Gastroesophageal sphincter (tissue), 4 donors: ENCODE measurements around the gene RIPOR3. TPM values are rescaled to one million over a fixed set of nuclear protein-coding genes. Genes with fewer than 3 reads are reported as not detected.
"Not testable (repeated sequence)": the region's sequence is repeated elsewhere in the genome, so short reads cannot be mapped to it uniquely, and the experiment has no call there.

ENCODE experiments used
- ATAC-seq: fragments of 150-250 bp; one replicate; pipeline ENCODE4 v1.9.1; 2016; ENCODE audit warnings: mild to moderate bottlenecking, moderate library complexity
- H3K27ac ChIP-seq, 4 donors: fragments of 200-600 bp; sonication (generic) in 3 of 4; 1 replicate in 3 of 4; 2 replicates in 1 of 4; pipeline ENCODE4 v1.5.1; 2016 to 2019
- H3K27me3 ChIP-seq: fragments of 200-600 bp; sonication (generic); one replicate; pipeline ENCODE4 v1.5.1; 2019
- H3K36me3 ChIP-seq, 2 donors: fragments of 200-600 bp; sonication (generic); one replicate each; pipeline ENCODE4 v1.5.1; 2019; ENCODE audit warnings: control low read depth in 1 of 2
- H3K4me1 ChIP-seq, 3 donors: fragments of 200-600 bp; sonication (generic); 1 replicate in 2 of 3; 2 replicates in 1 of 3; pipeline ENCODE4 v1.5.1; 2016 to 2019; ENCODE audit warnings: control low read depth in 2 of 3
- H3K4me3 ChIP-seq, 2 donors: fragments of 200-600 bp; sonication (generic); one replicate each; pipeline ENCODE4 v1.5.1; 2019; ENCODE audit warnings: mild to moderate bottlenecking in 1 of 2, moderate library complexity in 1 of 2
- H3K9me3 ChIP-seq, 3 donors: fragments of 200-600 bp; sonication (generic); one replicate each; pipeline ENCODE4 v1.5.1; 2017 to 2019; ENCODE audit warnings: control low read depth in 2 of 3
- EP300 ChIP-seq: sonication (generic); formaldehyde crosslinking; IDR thresholded peaks from one replicate; pipeline ENCODE4 v1.6.1; 2017; ENCODE audit warnings: antibody characterized with exemption, mild to moderate bottlenecking
- POLR2A ChIP-seq, 2 donors: fragments of 450-650 bp; IDR thresholded peaks; one replicate each; pipeline ENCODE4 v1.6.1; 2017; ENCODE audit warnings: antibody characterized with exemption in 2 of 2, mild to moderate bottlenecking in 2 of 2, moderate library complexity in 1 of 2
- POLR2AphosphoS5 ChIP-seq: sonication (generic); formaldehyde crosslinking; IDR thresholded peaks from one replicate; pipeline ENCODE4 v1.6.1; 2017; ENCODE audit warnings: antibody characterized with exemption
- WGBS, 2 donors: methylation state at CpG; one replicate each; pipeline ENCODE4 v1.1.5; 2018; ENCODE audit warnings: low coverage in 1 of 2; 5-methylcytosine and 5-hydroxymethylcytosine counted together
- total RNA-seq, 4 donors: library from RNA; depleted of rRNA; stranded (reverse); fragments of >200 nt; gene quantifications; one replicate each; pipeline ENCODE4 v1.1.0, GENCODE V29; 2016
- TF ChIP-seq, protein P1 (sequence below), 4 experiments: fragments of 200-600 bp in 2 of 4; fragments of 450-650 bp in 2 of 4; sonication (generic) in 1 of 4; IDR thresholded peaks; one replicate each; pipeline ENCODE4 v1.5.1; 2017 to 2019; ENCODE audit warnings: antibody characterized with exemption in 4 of 4, mild to moderate bottlenecking in 2 of 4, moderate library complexity in 2 of 4

RIPOR3 gene
- total RNA-seq, 4 donors from 2014 or later, result 8.2 to 24.1 (median 12.9) TPM

DNA sequence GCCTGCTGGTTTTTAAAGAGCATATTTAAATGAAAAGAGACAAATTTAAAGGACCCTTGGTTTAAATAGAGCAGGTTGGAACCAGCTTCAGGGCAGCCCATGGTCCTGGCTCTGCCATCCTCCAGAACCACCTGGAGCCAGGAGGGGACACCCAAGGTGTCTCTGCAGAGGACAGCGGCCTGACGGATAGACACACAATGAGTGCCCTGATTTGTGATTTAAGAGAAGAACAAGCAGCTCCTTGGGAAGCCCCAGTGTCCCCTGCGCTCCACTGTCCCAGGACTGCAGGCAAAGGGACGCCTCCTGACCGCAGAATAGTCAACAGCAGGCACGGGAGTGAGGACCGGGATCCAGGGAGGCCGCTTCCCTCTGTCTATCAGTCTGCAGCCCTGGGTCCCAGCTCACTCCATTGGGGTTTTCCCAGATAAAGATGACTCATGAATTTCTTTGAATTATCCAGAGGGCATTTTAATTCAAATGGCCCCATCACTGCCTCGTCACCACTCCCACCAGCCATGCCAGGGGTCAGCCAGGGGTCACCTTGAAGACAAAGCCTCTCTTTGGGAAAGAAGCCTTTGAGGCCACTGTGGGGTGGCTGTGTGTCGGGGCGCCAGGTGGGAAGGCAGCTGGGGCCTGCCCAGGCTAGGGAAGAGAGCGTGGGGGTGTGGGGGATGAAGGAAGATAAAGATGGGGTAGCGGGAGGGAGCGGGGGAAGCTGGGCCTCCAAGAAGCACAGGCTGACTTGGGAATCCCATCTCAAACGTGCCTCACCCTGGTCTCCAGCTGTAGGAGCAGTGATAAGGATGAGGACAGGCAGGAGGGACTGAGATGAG is 53.1 kb downstream of the RIPOR3 start:
- Histone ChIP-seq H3K27ac (peak overlapping the region in 2 of 4 donors; percentile 75 to 82), H3K4me1 (peaks cover 0 to 50% (median 21%) of the 10 kb centered on the region in 3 donors)
- not testable (repeated sequence) for H3K9me3 ChIP-seq, H3K36me3 ChIP-seq, H3K4me3 ChIP-seq, H3K27me3 ChIP-seq, ATAC-seq
- 51% methylated on average over 6 of the region's 15 CpGs; no CpG with 5 or more reads in 1 of the 2 donors for WGBS, 2 donors

DNA sequence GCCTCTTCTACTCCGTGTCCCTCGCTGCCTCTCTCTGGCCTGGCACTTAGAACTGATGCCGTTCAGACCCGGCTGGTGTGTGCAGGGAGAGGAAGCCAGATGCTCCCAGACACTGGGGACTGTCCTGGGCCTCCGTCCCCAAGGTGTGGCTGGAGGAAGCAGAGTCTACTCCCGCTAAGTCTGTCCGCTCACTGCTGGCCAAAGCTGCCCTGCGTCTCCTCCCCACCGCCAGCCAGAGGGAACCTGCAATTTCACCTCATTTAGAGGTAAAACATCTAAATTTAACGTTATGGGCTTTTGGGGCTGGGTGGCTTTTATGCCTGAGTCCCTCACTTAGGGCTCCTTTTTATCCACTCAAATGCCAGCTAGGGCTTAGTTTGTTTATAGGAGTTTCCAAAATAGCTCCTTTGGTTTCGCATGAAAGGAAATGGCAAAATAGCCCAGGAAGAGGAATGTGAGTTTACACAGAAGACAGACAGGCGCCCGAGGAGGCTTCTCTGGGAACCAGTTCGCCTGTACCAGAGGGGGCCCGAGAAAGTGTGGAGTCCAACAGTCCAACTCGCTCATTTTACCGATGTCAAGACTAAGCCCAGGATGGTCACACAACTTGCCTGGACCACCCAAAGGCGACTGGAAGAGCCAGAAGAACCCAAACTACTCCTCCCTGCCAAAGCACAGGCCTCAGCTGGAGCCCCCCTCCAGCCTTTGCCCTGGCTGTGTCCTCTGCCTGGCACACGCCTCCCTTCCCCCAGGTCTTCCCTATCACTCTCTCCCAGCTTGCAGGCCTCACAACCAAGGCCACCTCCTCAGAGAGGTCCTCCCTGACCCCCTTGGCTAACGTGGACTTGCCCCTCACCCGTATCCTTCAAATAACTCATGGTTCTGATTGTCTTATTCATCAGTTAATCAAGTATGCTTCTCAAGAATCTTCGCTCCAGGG is 54.5 kb downstream of the RIPOR3 start:
- Histone ChIP-seq H3K4me3 (peak overlapping the region in 1 of 2 donors; percentile 16), H3K9me3 (no peaks in the 10 kb centered on the region), H3K4me1 (peaks cover 0 to 48% (median 21%) of the 10 kb centered on the region in 3 donors), H3K27ac (peak overlapping the region; percentile 19 to 83 (median 78)), H3K36me3 (no peaks in the 10 kb centered on the region), H3K27me3 (no peaks in the 10 kb centered on the region)
- ATAC-seq, result peak; percentile 40
- WGBS, 2 donors, result 0 to 47% methylated on average over 2 to 7 of the region's 22 CpGs
- TF ChIP-seq POLR2A (IDR thresholded peaks at IDR 0.05), result no peak
- TF ChIP-seq EP300, result no peak
- peak; percentile 47 for TF ChIP-seq POLR2AphosphoS5
- TF ChIP-seq, protein P1, sequence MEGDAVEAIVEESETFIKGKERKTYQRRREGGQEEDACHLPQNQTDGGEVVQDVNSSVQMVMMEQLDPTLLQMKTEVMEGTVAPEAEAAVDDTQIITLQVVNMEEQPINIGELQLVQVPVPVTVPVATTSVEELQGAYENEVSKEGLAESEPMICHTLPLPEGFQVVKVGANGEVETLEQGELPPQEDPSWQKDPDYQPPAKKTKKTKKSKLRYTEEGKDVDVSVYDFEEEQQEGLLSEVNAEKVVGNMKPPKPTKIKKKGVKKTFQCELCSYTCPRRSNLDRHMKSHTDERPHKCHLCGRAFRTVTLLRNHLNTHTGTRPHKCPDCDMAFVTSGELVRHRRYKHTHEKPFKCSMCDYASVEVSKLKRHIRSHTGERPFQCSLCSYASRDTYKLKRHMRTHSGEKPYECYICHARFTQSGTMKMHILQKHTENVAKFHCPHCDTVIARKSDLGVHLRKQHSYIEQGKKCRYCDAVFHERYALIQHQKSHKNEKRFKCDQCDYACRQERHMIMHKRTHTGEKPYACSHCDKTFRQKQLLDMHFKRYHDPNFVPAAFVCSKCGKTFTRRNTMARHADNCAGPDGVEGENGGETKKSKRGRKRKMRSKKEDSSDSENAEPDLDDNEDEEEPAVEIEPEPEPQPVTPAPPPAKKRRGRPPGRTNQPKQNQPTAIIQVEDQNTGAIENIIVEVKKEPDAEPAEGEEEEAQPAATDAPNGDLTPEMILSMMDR (IDR thresholded peaks at IDR 0.05), result no peak

DNA sequence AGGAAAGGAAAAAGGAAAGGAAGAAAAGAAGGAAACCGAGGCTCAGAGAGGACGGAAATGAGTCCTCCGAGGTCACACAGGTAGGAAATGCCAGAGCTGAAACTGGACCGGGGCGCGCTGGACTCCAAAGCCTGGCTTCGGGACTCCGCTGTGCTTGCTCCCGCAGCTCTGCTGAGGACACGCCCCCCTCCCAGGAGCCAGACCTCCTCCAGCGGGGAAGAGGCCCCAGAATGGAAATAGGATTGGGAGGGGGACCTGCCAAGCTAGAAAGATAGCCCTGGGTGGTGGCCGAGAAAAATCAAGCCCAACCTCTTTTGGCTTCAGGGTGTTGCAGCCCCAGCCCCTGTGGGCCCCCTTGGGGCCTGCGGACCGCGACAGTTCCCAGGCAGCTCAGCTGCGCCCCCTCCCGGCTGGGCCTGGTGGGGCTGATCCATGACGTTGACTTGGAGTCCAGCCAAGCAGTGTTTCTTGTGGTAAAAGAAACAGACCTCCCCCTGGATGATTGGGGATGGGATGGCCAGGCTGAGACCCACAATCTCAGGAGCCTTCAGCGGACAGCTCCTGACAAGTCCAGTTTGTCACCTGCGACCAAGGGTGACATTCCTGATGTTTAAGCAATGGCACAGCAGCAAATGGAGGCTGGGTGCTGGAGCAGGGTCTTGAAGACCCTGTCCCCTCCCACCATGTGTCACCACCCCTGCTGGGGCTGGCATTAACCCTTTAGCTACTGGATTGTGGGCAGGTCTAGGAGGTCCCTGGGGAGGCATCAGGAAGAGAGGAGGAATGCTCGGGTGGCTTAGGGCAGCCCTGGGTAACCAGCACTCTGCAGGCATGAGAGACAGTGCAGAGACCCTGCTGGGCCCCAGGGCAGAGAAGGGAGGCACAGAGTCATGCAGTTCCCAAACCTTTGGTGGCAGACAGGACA is 55.4 kb downstream of the RIPOR3 start:
- WGBS, 2 donors, result 14 to 34% methylated on average over 7 of the region's 21 CpGs
- peak overlapping the region in 1 of 2 donors; percentile 16 for H3K4me3 ChIP-seq
- H3K9me3 ChIP-seq, result no peaks in the 10 kb centered on the region
- no peaks in the 10 kb centered on the region for H3K27me3 ChIP-seq
- no peaks in the 10 kb centered on the region for H3K36me3 ChIP-seq
- TF ChIP-seq, protein P1 (IDR thresholded peaks at IDR 0.05), result peak; percentile 86 to 92 (median 89)
- TF ChIP-seq POLR2AphosphoS5 (peak; percentile 63), POLR2A (IDR thresholded peaks at IDR 0.05) (no peak), EP300 (no peak)
- H3K27ac ChIP-seq, result peak overlapping the region in 3 of 4 donors; percentile 75 to 83 (median 82)
- ATAC-seq, result peak; percentile 77
- H3K4me1 ChIP-seq, result peaks cover 0 to 44% (median 21%) of the 10 kb centered on the region in 3 donors

DNA sequence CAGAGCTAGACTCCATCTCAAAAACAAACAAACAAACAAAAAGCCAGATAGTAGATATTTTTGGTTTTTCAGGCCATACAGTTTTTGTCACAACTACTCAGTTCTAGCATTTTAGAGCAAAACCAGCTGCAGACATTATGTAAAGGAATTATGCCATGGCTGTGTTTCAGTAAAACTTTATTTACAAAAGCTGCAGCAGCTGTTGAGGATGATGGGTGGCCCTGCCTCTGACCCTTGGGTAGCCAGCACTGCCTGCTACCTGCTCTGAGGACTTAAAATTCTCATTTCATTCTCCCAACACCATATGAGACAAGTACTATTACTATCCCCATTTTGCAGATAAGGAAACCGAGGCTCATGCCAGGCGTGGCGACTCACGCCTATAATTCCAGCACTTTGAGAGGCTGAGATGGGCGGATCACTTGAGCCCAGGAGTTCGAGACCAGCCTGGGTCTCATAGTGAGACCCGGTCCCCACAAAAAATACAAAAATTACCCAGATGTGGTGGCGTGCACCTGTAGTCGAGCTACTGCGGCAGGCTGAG is 56.3 kb downstream of the RIPOR3 start:
- H3K4me1 ChIP-seq, result peaks cover 0 to 44% (median 21%) of the 10 kb centered on the region in 3 donors
- TF ChIP-seq POLR2A (IDR thresholded peaks at IDR 0.05) (no peak), POLR2AphosphoS5 (no peak), EP300 (no peak)
- TF ChIP-seq, protein P1 (IDR thresholded peaks at IDR 0.05), result no peak
- H3K27me3 ChIP-seq, result no peaks in the 10 kb centered on the region
- no peaks in the 10 kb centered on the region for H3K9me3 ChIP-seq
- ATAC-seq, result no peak
- 92% methylated on average over 5 of the region's 10 CpGs; no CpG with 5 or more reads in 1 of the 2 donors for WGBS, 2 donors
- no peaks in the 10 kb centered on the region for H3K36me3 ChIP-seq
- peak overlapping the region in 1 of 2 donors; percentile 16 for H3K4me3 ChIP-seq
- H3K27ac ChIP-seq, result peak overlapping the region in 2 of 4 donors; percentile 75 to 82
